ENCODE measurements around the gene AQP12A. TPM values are rescaled to one million over a fixed set of nuclear protein-coding genes. Genes with fewer than 3 reads are reported as not detected.

AQP12A gene
- polyA plus RNA-seq, 1 donor (not counting 4 experiments of a cell fraction or from before 2014, with no cell fraction given): not detected

DNA sequence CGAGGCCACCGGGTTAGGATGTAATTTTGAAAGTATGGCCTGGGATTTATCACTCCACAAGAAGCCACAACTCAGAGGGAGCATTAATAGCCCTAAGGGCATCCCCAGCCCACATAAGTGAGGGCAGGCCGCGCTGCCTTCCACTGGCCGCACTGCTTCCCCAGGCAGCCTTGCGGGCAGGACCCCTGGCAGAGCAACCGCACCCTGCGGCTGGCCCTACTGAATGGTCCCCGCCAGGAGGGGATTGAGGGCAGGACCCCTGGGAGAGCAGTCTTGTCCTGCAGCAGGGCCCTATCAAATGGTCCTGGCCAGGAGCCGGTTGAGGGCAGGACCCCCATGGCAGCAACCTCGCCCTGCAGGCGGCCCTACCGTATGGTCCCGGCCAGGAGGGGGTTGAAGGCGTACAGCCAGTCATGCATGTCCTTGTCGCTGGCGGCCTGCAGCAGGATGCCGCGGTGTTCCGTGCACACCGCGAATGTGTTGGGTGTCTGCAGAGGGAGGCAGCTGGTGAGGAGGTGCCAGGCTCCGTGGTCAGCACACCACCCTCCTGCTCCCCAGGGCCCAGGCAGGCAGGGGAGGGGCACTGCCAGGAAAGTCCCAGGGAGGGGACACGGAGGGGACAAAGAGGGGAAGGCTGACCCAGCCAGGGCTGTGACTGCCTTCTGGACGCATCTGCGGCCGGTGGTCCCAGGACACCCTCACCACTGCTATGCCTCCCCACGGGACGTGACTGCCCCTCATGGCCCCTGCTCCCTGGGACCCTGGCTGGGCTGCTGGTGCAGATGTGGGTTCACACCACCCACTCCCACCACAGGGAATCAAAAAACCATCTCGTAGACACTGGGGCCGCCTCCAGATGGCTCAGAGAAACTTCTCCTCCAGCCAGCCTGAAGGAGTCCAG, 26.3 kb downstream of the AQP12A start:
- Histone ChIP-seq H3K27me3 (ENCODE audit: control insufficient read depth, extremely low read depth, insufficient read depth, low read length) (peaks cover 17% of the 10 kb centered on the region), H3K4me2 (ENCODE audit: control insufficient read depth, extremely low read depth, insufficient read depth, low read depth, low read length) (no peak overlapping the region), H3K36me3 (ENCODE audit: control insufficient read depth in 2 of 2, extremely low read depth in 1 of 2, insufficient read depth in 2 of 2, low read length in 2 of 2) (no peaks in the 10 kb centered on the region), H3K9me3 (ENCODE audit: control insufficient read depth, low read depth, low read length) (no peaks in the 10 kb centered on the region), H2AFZ (ENCODE audit: control insufficient read depth, low read length) (no peak overlapping the region), H3K79me2 (ENCODE audit: control insufficient read depth, insufficient read depth, low read length) (no peaks in the 10 kb centered on the region), H3K4me3 (ENCODE audit: control insufficient read depth in 2 of 3, extremely low read depth in 1 of 3, insufficient read depth in 2 of 3, low read depth in 1 of 3, low read length in 3 of 3) (no peak overlapping the region), H4K20me1 (ENCODE audit: control insufficient read depth, extremely low read depth, insufficient read depth, low read length) (no peaks in the 10 kb centered on the region), H3K9ac (ENCODE audit: control insufficient read depth, extremely low read depth, insufficient read depth, low read length) (no peak overlapping the region), H3K27ac (ENCODE audit: control insufficient read depth, insufficient read depth, low read length) (no peak overlapping the region), H3K4me1 (ENCODE audit: control insufficient read depth, extremely low read depth, insufficient read depth, low read length) (no peaks in the 10 kb centered on the region), H3K9me1 (ENCODE audit: control insufficient read depth, extremely low read depth, insufficient read depth, low read length) (no peaks in the 10 kb centered on the region)
- FAIRE-seq (no peak), DNase-seq (ENCODE audit: low read depth, low spot score) (no peak)
- TF ChIP-seq, protein P1, sequence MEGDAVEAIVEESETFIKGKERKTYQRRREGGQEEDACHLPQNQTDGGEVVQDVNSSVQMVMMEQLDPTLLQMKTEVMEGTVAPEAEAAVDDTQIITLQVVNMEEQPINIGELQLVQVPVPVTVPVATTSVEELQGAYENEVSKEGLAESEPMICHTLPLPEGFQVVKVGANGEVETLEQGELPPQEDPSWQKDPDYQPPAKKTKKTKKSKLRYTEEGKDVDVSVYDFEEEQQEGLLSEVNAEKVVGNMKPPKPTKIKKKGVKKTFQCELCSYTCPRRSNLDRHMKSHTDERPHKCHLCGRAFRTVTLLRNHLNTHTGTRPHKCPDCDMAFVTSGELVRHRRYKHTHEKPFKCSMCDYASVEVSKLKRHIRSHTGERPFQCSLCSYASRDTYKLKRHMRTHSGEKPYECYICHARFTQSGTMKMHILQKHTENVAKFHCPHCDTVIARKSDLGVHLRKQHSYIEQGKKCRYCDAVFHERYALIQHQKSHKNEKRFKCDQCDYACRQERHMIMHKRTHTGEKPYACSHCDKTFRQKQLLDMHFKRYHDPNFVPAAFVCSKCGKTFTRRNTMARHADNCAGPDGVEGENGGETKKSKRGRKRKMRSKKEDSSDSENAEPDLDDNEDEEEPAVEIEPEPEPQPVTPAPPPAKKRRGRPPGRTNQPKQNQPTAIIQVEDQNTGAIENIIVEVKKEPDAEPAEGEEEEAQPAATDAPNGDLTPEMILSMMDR (optimal IDR thresholded peaks at IDR 0.05 in 1 of 3, IDR thresholded peaks at IDR 0.05 in 1 of 3, conservative IDR thresholded peaks at IDR 0.05 in 1 of 3; ENCODE audit: extremely low read depth in 1 of 3, insufficient read depth in 2 of 3, low read length in 3 of 3): no peak
- no peak for TF ChIP-seq EZH2 (IDR thresholded peaks at IDR 0.05; ENCODE audit: low read length)
- dilution Hi-C loops (cut with MboI; ENCODE audit: extremely low pct_ligation_motif_present, low sequenced_read_pairs): no loop called here

DNA sequence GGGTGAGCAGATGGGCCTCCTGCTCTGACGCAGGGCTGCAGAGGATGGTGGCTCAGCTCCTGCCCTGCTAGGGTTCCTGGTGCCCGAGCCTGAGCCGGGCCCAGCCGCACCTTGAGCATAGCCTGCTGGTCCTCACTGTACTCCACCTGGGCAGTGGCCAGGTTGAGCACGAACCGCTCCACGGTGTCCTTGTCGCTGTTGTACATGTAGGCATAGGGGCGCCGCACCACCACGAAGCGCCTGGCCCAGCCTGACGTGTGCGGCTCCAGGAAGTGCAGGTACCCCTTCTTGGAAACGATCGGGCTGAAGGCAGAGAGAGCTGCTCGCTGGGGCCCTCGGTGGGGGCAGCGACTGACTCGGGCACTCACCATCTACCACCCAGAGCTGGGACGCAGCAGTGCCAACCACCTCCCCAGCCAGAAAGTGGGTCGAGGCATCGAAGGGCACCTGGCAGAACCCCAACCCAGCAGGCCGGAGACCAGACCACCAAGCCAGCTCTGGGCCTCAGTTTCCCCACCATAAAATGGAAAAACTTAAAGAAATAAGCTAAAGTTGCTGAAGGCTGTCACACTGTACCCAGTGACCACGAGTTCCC, 27.3 kb downstream of the AQP12A start:
- H3K4me3 ChIP-seq (ENCODE audit: control insufficient read depth in 2 of 3, extremely low read depth in 1 of 3, insufficient read depth in 2 of 3, low read depth in 1 of 3, low read length in 3 of 3): no peak overlapping the region
- H3K27ac ChIP-seq (ENCODE audit: control insufficient read depth, insufficient read depth, low read length): no peak overlapping the region
- no peak overlapping the region for H3K9ac ChIP-seq (ENCODE audit: control insufficient read depth, extremely low read depth, insufficient read depth, low read length)
- H3K9me1 ChIP-seq (ENCODE audit: control insufficient read depth, extremely low read depth, insufficient read depth, low read length): no peaks in the 10 kb centered on the region
- no peak overlapping the region for H2AFZ ChIP-seq (ENCODE audit: control insufficient read depth, low read length)
- peaks cover 14% of the 10 kb centered on the region for H3K27me3 ChIP-seq (ENCODE audit: control insufficient read depth, extremely low read depth, insufficient read depth, low read length)
- H4K20me1 ChIP-seq (ENCODE audit: control insufficient read depth, extremely low read depth, insufficient read depth, low read length): no peaks in the 10 kb centered on the region
- DNase-seq (ENCODE audit: low read depth, low spot score) (no peak), FAIRE-seq (no peak)
- dilution Hi-C loops (cut with MboI; ENCODE audit: extremely low pct_ligation_motif_present, low sequenced_read_pairs): no loop called here
- no peaks in the 10 kb centered on the region for H3K79me2 ChIP-seq (ENCODE audit: control insufficient read depth, insufficient read depth, low read length)
- H3K4me2 ChIP-seq (ENCODE audit: control insufficient read depth, extremely low read depth, insufficient read depth, low read depth, low read length): no peak overlapping the region
- no peaks in the 10 kb centered on the region for H3K4me1 ChIP-seq (ENCODE audit: control insufficient read depth, extremely low read depth, insufficient read depth, low read length)
- H3K9me3 ChIP-seq (ENCODE audit: control insufficient read depth, low read depth, low read length): no peaks in the 10 kb centered on the region
- no peaks in the 10 kb centered on the region for H3K36me3 ChIP-seq (ENCODE audit: control insufficient read depth in 2 of 2, extremely low read depth in 1 of 2, insufficient read depth in 2 of 2, low read length in 2 of 2)
- no peak for TF ChIP-seq EZH2 (IDR thresholded peaks at IDR 0.05; ENCODE audit: low read length)
- TF ChIP-seq, protein P1 (optimal IDR thresholded peaks at IDR 0.05 in 1 of 3, IDR thresholded peaks at IDR 0.05 in 1 of 3, conservative IDR thresholded peaks at IDR 0.05 in 1 of 3; ENCODE audit: extremely low read depth in 1 of 3, insufficient read depth in 2 of 3, low read length in 3 of 3): no peak
